Measurements from ENCODE around the gene TSC22D4. TPM values are rescaled to one million over a fixed set of nuclear protein-coding genes. Genes with fewer than 3 reads are reported as not detected.

Gene TSC22D4
- polyA plus RNA-seq, 1 of the 3 experiments (the other 2 are of a cell fraction): 32.7 TPM

GRCh38 chr7:100456562-100456961 is 22.5 kb downstream of the TSC22D4 start:
- H3K4me3 ChIP-seq (ENCODE audit: low read depth in 2 of 2, low read length in 1 of 2): no peak overlapping the region
- WGBS (ENCODE audit: low lambda C conversion rate): 90% methylated on average over 14 of the region's 14 CpGs
- POLR2A ChIA-PET: interaction anchor here (0.5 kb wide), 1 partner anchor 222 kb away, joined by 3 read pairs; no protein-coding TSS in a partner anchor

GRCh38 chr7:100455206-100455605 is 23.8 kb downstream of the TSC22D4 start:
- H3K79me2 ChIP-seq (ENCODE audit: insufficient read depth): no peaks in the 10 kb centered on the region
- no peaks in the 10 kb centered on the region for H3K9me3 ChIP-seq
- no peak for DNase-seq
- 84% methylated on average over 3 of the region's 3 CpGs for WGBS (ENCODE audit: low lambda C conversion rate)
- no peaks in the 10 kb centered on the region for H3K9me2 ChIP-seq
- H3K27me3 ChIP-seq (ENCODE audit: insufficient read depth): no peaks in the 10 kb centered on the region
- H3K36me3 ChIP-seq (replicated peaks in 1 of 2; ENCODE audit: control insufficient read depth in 1 of 2, insufficient read depth in 2 of 2, low read length in 1 of 2): no peaks in the 10 kb centered on the region
- H3K27ac ChIP-seq (ENCODE audit: low read depth in 2 of 2, low read length in 1 of 2): no peak overlapping the region
- H4K20me1 ChIP-seq (ENCODE audit: insufficient read depth): no peaks in the 10 kb centered on the region
- ChIA-PET CTCF (interaction anchor here (0.8 to 5.3 kb wide), 10 partner anchors 8 to 270 kb away, joined by 3 to 57 read pairs (median 7); partner anchors contain the start of genes MEPCE, NYAP1, SPACDR and ZCWPW1), POLR2A (interaction anchor here (0.6 to 2.0 kb wide), 5 partner anchors 18 to 131 kb away, joined by 3 to 4 read pairs (median 3); partner anchors contain the start of genes FBXO24, LRCH4, TSC22D4 and ZCWPW1)
- H3K4me1 ChIP-seq (ENCODE audit: control insufficient read depth in 1 of 2, insufficient read depth in 2 of 2, low read depth in 1 of 2, low read length in 1 of 2): peaks cover 0 to under 1% of the 10 kb centered on the region in 2 experiments; a peak in 1 of 4 replicates
- no peak overlapping the region for H3K4me2 ChIP-seq
- H3F3A ChIP-seq (replicated peaks; ENCODE audit: insufficient read depth): peaks cover 3% of the 10 kb centered on the region
- no peak for TF ChIP-seq TEAD4 (IDR thresholded peaks at IDR 0.05; ENCODE audit: borderline replicate concordance, insufficient read depth)
- no peak for TF ChIP-seq IRF3 (IDR thresholded peaks at IDR 0.05; ENCODE audit: low read depth, low read length)
- TF ChIP-seq SIN3A (IDR thresholded peaks at IDR 0.05; ENCODE audit: borderline replicate concordance, low read depth, low read length): no peak
- TF ChIP-seq REST (IDR thresholded peaks at IDR 0.05; ENCODE audit: low read depth, low read length): no peak
- TF ChIP-seq RAD21 (IDR thresholded peaks at IDR 0.05; ENCODE audit: low read length): no peak
- no peak for TF ChIP-seq POLR2AphosphoS5 (IDR thresholded peaks at IDR 0.05; ENCODE audit: low read depth, low read length)
- no peak for TF ChIP-seq FOSL2 (IDR thresholded peaks at IDR 0.05; ENCODE audit: borderline replicate concordance, low read depth)
- no peak for TF ChIP-seq USF1 (IDR thresholded peaks at IDR 0.05; ENCODE audit: borderline replicate concordance, low read depth)
- TF ChIP-seq PBX3 (IDR thresholded peaks at IDR 0.05): no peak
- no peak for TF ChIP-seq RXRA (IDR thresholded peaks at IDR 0.05; ENCODE audit: borderline replicate concordance, low read depth)
- TF ChIP-seq TCF12 (IDR thresholded peaks at IDR 0.05): no peak
- no peak for TF ChIP-seq MXI1 (IDR thresholded peaks at IDR 0.05; ENCODE audit: low read depth, low read length)
- no peak overlapping the region for H2AFZ ChIP-seq (ENCODE audit: low read depth)
- H3K9ac ChIP-seq: no peak overlapping the region
- H3K4me3 ChIP-seq (ENCODE audit: low read depth in 2 of 2, low read length in 1 of 2): no peak overlapping the region

More at GRCh38 chr7:100456562-100456961, 22.5 kb downstream of the TSC22D4 start:
- Histone ChIP-seq H3K9ac (no peak overlapping the region), H2AFZ (ENCODE audit: low read depth) (no peak overlapping the region), H3K36me3 (replicated peaks in 1 of 2; ENCODE audit: control insufficient read depth in 1 of 2, insufficient read depth in 2 of 2, low read length in 1 of 2) (no peaks in the 10 kb centered on the region), H3K9me2 (no peaks in the 10 kb centered on the region), H3F3A (replicated peaks; ENCODE audit: insufficient read depth) (peaks cover 3% of the 10 kb centered on the region), H3K27ac (ENCODE audit: low read depth in 2 of 2, low read length in 1 of 2) (no peak overlapping the region), H3K4me1 (ENCODE audit: control insufficient read depth in 1 of 2, insufficient read depth in 2 of 2, low read depth in 1 of 2, low read length in 1 of 2) (no peaks in the 10 kb centered on the region), H3K79me2 (ENCODE audit: insufficient read depth) (no peaks in the 10 kb centered on the region), H3K9me3 (no peaks in the 10 kb centered on the region), H4K20me1 (ENCODE audit: insufficient read depth) (no peaks in the 10 kb centered on the region), H3K27me3 (ENCODE audit: insufficient read depth) (no peaks in the 10 kb centered on the region), H3K4me2 (no peak overlapping the region)
- 0 out of 2 replicates have a peak, but pooled peaks have one; percentile 15 for TF ChIP-seq CTCF (IDR thresholded peaks at IDR 0.05)
- no peak for TF ChIP-seq TCF12 (IDR thresholded peaks at IDR 0.05)
- DNase-seq: no peak
- CTCF ChIA-PET: interaction anchor here (0.6 to 5.3 kb wide), 8 partner anchors 7 to 249 kb away, joined by 3 to 57 read pairs (median 4); partner anchors contain the start of genes NYAP1, POP7 and SPACDR
